ENCODE measurements around the gene CYB561.

DNA sequence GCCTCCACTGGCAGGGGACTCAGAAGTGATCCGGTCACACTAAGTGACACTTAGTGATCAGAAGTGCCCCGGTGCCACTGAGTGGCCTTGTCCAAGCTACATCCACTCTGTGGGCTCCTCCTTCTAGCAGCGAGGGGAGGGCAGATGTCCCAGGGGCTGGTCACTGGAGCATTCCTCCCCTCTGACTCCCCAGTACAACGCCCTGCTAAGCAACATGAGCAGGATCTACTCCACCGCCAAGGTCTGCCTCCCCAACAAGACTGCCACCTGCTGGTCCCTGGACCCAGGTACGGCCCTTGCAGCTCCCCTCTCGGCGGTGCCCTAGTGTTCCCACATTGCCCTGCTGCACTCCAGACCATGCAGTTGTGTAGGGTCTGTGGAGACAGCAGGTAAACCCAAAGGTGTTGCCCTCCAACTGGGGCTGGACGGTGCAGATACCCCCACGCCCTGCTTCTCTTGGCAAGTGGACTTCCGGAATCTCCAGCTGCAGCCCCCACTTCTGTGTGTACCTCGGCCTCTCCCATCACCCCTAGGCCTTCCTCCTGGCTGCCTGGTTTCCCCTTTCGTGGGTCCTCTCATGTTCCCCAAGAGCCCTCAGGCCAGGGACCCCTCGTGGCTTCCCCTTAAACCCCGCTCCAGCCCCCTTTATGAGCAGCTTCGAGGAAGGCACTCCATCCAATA, 32.8 kb upstream of the CYB561 start:
- TF ChIP-seq CTCF (IDR thresholded peaks at IDR 0.05): peak; percentile 85
- no peak for TF ChIP-seq ZFX (IDR thresholded peaks at IDR 0.05; ENCODE audit: borderline replicate concordance)
